ENCODE data around the gene ROR1.

- TF ChIP-seq ATF1 (CRISPR knock-in tag; IDR thresholded peaks at IDR 0.05), result no peak
- no peak for TF ChIP-seq ELF4 (CRISPR knock-in tag; IDR thresholded peaks at IDR 0.05; ENCODE audit: low read depth)
- no peak for TF ChIP-seq CTCF (IDR thresholded peaks at IDR 0.05)
- TF ChIP-seq, protein P1, sequence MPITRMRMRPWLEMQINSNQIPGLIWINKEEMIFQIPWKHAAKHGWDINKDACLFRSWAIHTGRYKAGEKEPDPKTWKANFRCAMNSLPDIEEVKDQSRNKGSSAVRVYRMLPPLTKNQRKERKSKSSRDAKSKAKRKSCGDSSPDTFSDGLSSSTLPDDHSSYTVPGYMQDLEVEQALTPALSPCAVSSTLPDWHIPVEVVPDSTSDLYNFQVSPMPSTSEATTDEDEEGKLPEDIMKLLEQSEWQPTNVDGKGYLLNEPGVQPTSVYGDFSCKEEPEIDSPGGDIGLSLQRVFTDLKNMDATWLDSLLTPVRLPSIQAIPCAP (CRISPR knock-in tag; IDR thresholded peaks at IDR 0.05), result no peak
- TF ChIP-seq MAX (CRISPR knock-in tag; IDR thresholded peaks at IDR 0.05), result no peak
- no peak for TF ChIP-seq EMX1 (CRISPR knock-in tag; IDR thresholded peaks at IDR 0.05)
- no peak for TF ChIP-seq ZNF396 (CRISPR knock-in tag; IDR thresholded peaks at IDR 0.05; ENCODE audit: borderline replicate concordance)
- TF ChIP-seq TP53 (CRISPR knock-in tag; IDR thresholded peaks at IDR 0.05), result no peak
- TF ChIP-seq TEAD4 (CRISPR knock-in tag; IDR thresholded peaks at IDR 0.05), result no peak
- TF ChIP-seq ZNF138 (CRISPR knock-in tag; conservative IDR thresholded peaks at IDR 0.05), result no peak
- no peak for TF ChIP-seq ETV6 (CRISPR knock-in tag; IDR thresholded peaks at IDR 0.05)
- no peak for TF ChIP-seq CREM (CRISPR knock-in tag; IDR thresholded peaks at IDR 0.05)
- no peak for TF ChIP-seq ZNF232 (CRISPR knock-in tag; IDR thresholded peaks at IDR 0.05)
- TF ChIP-seq ATF3 (CRISPR knock-in tag; conservative IDR thresholded peaks at IDR 0.05), result no peak
Measured at GRCh38 chr1:64061430-64062104, 287.8 kb downstream of the ROR1 start.
